ENCODE results near the gene DNAL4.

DNAL4 gene

GRCh38 chr22:38756711-38757463 is 37.1 kb downstream of the DNAL4 start:
- DNase-seq = no peak

- DNase-seq = peak; percentile 94
Observed at GRCh38 chr22:38755911-38756532, 37.9 kb downstream of the DNAL4 start, which contains the start of gene SUN2. Gene SUN2 (minus strand): TSS chr22:38755998. CDS start chr22:38752628, 3,370 bp downstream.

DNA sequence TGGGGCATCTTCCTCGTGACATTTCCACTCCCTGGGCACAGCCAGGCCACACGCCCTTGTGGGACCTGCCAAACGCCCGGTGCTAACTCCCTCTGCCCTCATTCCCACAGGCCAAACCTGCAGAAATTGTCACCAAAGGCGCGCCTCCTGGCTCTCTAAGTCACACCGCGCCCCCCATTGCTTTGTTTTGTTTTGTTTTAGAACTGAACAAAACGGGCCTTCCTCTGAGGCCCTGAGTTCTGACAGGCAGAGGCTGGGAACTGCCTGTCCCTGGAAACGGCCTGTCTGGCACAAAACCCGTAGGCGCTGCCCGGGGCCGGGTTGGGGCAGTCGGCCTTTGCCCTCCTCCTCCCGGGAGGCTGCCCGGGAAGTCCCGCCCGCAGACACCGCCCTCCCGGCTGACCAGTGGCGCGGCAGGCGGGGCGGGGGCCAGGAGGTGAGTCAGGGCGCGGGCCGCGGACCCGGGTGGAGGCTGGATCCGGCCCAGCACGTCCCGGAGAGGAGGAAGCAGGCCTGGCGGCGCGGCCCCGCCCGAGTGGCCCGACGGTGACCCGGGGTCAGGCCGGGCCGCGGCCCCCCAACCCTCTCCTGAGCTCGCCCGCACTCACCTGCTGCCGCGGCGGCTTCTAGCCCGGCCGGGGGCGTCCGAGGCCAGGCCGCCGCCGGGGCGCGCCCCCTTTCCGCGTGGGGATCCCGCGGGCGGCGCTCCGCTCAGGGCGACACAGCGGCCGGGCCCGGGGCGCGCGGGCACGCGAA is 38.6 kb downstream of the DNAL4 start:
- peak; percentile 36 for DNase-seq

DNA sequence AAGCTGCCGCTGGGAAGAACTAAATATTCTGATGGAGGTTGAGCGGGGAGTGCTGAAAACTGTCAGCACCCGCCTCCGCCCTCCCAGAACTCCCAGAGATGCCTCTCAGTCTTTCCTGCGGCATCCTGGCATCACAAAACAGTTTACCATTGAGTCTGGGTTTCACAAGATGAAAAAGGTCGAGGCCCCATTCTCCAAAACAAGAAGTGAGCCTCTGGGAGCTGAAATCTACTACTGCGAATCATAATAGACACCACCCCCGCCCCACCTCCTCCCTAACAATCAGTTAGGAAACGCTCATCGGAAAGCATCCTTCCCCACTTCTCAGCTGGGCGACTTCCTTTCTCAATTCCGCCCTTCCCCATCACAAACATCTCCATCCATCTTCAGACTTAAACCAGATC is 39.2 kb downstream of the DNAL4 start:
- DNase-seq = peak; percentile 24

GRCh38 chr22:38753948-38754750 is 39.8 kb downstream of the DNAL4 start:
- DNase-seq = no peak

GRCh38 chr22:38751422-38752346 is 42.3 kb downstream of the DNAL4 start:
- DNase-seq = peak; percentile 52

GRCh38 chr22:38751066-38751421 is 42.9 kb downstream of the DNAL4 start:
- no peak for DNase-seq

GRCh38 chr22:38750638-38751037 is 43.3 kb downstream of the DNAL4 start:
- no peak for DNase-seq

DNA sequence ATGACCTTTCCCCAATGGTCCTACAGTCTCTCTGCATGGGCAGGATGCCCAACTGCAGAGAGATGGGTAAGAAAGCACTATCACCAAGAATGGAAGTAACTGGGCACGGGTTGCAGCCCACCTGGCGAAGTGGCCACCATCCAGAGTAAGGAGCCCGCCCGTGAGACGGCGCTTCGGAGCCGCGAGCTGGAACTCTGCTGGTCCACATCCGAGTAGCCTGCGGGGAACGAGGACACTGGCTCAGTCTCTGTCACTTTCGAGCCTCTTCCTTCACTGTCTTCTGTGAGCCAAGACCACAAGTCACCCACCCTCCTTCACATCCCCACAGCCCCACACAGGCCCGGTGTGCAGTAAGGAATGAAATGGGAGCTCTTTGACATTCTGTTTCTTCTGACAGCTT is 43.8 kb downstream of the DNAL4 start:
- DNase-seq = no peak

DNA sequence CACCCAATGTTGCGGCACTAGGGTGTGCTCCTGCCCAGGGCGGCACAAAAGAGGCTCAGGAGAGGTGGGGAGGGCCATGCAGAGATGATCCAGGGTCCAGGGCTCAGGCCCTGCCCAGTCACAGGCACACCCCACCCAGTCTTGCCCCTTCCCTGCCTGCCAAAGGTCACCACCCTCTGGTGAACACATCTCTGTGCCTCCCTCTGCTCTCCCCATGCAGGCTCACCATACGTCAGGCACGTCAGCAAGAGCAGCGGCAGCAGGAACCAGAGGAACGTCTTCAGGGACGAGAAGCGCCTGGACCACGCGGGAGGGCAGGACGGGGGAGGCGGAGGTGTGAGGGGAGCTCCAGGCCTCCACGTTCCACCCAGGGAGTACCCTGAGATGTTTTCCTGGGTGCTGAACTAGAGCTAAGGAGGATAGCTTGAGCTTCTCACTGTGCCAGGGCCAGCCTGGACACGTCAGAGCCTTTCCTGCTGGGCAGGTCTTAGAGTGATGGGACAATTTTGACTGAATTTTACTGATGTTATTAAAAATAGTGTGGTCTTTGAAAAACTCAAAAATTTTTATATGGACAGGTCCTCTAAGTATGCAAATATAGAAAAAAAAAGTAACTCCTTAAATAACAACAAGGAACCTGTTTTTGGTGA is 45.3 kb downstream of the DNAL4 start:
- no peak for DNase-seq

GRCh38 chr22:38745676-38746460 is 48.1 kb downstream of the DNAL4 start:
- DNase-seq = no peak

GRCh38 chr22:38744981-38745380 is 49.0 kb downstream of the DNAL4 start:
- DNase-seq = no peak

DNA sequence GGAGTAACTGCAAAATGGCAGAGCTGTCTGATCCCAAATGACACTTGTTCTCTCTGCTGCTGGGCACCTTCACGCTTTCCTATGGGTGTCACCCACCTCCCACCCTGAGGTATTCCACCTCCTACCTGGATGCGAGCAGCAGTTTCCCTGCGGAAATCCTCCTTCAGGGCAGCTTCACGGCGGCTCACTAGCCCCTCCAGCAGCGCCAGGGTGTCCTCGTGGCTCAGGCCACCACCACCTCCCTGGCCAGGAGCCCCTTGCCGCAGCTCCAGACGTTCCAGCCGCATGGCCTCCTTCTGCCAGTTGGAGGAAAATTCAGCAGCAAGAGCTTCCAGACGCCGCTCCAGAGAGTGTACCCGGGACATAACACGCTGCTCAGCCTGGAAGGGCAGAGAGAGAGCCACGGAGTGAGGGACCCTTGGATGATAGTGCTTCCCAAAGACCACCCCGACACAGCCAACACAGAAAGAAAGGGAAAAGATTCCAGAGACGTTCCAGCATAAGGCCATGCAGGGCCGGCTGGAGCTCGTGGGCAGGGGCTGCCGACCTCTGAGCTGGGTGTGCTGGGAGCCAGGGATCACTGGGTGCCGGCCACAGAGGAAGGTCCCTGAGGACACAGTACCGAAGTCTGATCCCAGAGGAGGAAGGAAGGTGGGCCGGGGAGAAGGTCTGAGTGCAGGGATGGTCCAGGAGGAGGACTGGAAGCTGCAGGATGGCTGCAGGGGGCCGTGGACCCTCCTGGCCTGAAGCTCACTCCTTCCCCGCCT is 51.6 kb downstream of the DNAL4 start:
- no peak for DNase-seq

GRCh38 chr22:38741576-38741975 is 52.4 kb downstream of the DNAL4 start:
- no peak for DNase-seq

- no peak for DNase-seq
Observed at GRCh38 chr22:38741166-38741565, 52.8 kb downstream of the DNAL4 start.

DNA sequence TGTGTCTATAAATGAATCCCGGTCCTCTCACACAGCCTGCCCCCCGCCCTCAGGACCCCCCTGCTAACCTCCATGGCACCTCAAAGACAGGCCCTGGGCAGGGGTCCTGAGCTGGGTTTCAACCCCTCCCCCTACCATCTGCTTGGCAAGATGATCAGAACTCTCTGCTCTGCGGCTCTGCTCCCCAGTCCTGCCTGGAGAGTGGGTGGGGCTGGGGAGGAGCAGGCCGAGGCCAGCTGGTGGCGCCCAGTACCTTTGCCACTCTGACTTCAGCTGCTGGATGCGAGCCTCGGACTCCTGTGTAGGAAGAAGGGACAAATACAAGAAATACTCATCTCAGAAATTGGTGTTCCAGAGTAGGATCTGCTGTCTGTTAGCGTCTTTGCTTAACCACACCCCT is 53.2 kb downstream of the DNAL4 start:
- DNase-seq = no peak

GRCh38 chr22:38740116-38740723 is 53.7 kb downstream of the DNAL4 start:
- no peak for DNase-seq

DNA sequence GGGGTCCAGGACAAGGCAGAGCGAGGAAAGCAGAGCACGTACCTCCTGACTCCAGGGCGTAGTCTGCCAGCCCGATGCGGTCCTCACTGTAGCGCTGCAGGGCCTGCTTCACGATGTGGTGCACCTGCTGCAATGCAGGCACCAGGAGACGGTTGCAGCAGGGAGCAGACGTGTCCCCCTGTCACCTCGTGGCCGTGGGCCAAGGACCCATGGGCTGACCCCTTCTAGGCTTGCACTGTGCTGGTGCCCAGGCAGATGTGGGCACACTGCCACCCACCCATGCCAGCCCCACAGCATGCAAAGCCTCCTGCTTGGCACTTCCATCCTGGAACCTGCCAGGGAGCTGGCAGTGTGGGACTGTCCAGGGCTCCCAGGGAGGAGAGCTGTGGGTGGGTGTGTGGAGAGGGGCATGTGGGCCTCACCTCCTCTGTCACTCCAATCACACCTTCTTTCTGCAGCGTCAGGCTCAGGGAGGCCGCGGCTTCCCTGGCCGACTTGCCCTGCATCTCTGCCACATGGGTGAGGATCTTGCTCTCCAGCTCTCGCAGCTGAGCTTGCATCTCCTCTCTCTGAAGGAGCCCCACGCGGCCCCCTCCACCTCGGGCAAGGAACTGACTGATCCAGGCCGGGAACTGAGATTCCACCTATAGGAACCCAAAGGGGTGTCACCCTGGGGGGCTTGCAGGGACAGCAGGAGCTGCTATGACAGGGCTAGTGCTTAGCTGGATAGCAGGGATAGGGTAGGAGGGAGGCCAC is 54.5 kb downstream of the DNAL4 start:
- no peak for DNase-seq

Measured in stimulated activated CD4-positive, alpha-beta T cell treated with anti-CD3 and anti-CD28 coated beads, Interleukin-12 subunit alpha, Interleukin-12 subunit beta, amount 100 ng/mL, for 4 hours (primary cell).